ENCODE measurements around the gene PCDHB14.
"Not testable (repeated sequence)": the region's sequence is repeated elsewhere in the genome, so short reads cannot be mapped to it uniquely, and the experiment has no call there.

Gene PCDHB14

DNA sequence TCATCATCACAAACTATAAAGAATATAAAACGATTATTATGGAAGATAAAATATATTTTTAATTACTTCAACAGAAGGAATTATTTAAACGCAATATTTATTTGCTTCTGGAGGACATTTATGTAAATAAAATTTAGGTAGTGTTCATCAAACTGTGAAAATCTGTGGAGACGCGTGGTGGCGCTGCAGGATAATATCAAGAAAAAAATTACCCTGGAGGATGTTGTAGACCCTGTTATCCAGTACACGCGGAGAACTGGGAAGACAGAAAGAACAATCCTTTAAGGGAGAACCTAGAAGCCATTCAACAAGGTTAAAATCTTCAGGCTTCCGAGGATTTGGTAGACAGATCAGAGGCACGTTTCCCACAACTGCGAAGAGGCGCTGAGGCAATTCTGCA lies 14.7 kb upstream of the PCDHB14 start, which contains the start of gene PCDHB12:
Gene PCDHB12, plus strand, starts transcription at position 242 of the 400 bp plus-strand sequence. CDS start 189 bp downstream, outside the sequence.
- TF ChIP-seq, protein P1, sequence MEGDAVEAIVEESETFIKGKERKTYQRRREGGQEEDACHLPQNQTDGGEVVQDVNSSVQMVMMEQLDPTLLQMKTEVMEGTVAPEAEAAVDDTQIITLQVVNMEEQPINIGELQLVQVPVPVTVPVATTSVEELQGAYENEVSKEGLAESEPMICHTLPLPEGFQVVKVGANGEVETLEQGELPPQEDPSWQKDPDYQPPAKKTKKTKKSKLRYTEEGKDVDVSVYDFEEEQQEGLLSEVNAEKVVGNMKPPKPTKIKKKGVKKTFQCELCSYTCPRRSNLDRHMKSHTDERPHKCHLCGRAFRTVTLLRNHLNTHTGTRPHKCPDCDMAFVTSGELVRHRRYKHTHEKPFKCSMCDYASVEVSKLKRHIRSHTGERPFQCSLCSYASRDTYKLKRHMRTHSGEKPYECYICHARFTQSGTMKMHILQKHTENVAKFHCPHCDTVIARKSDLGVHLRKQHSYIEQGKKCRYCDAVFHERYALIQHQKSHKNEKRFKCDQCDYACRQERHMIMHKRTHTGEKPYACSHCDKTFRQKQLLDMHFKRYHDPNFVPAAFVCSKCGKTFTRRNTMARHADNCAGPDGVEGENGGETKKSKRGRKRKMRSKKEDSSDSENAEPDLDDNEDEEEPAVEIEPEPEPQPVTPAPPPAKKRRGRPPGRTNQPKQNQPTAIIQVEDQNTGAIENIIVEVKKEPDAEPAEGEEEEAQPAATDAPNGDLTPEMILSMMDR (IDR thresholded peaks at IDR 0.05; ENCODE audit: low read depth, low read length) = peak; percentile 38
- TF ChIP-seq POLR2A (IDR thresholded peaks at IDR 0.05; ENCODE audit: extremely low read depth, insufficient read length) = no peak
- H3K4me3 ChIP-seq (ENCODE audit: low read depth, low read length) = no peak within 1 kb of the TSS
- peak; percentile 36 for DNase-seq (ENCODE audit: low read depth)

GRCh38 chr5:141210281-141210680 lies 12.9 kb upstream of the PCDHB14 start:
- DNase-seq (ENCODE audit: low read depth); H3K4me3 ChIP-seq (ENCODE audit: low read depth, low read length): not testable (repeated sequence)

DNA sequence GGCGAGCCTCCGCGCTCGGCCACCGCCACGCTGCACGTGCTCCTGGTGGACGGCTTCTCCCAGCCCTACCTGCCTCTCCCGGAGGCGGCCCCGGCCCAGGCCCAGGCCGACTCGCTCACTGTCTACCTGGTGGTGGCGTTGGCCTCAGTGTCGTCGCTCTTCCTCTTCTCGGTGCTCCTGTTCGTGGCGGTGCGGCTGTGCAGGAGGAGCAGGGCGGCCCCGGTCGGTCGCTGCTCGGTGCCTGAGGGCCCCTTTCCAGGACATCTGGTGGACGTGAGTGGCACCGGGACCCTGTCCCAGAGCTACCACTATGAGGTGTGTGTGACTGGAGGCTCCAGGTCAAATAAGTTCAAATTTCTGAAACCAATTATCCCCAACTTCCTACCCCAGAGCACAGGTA lies 12.3 kb upstream of the PCDHB14 start:
- not testable (repeated sequence) for H3K4me3 ChIP-seq (ENCODE audit: low read depth, low read length); DNase-seq (ENCODE audit: low read depth)

- TF ChIP-seq, protein P1 (IDR thresholded peaks at IDR 0.05; ENCODE audit: low read depth, low read length) = peak; percentile 35
- not testable (repeated sequence) for H3K4me3 ChIP-seq (ENCODE audit: low read depth, low read length)
- DNase-seq (ENCODE audit: low read depth) = peak; percentile 66
Observed at GRCh38 chr5:141213656-141214339, 9.3 kb upstream of the PCDHB14 start, which contains the start of gene PCDHB13. Gene PCDHB13, plus strand, starts transcription at chr5:141213919. Its CDS starts 205 bp downstream, at chr5:141214124.

- DNase-seq (ENCODE audit: low read depth); H3K4me3 ChIP-seq (ENCODE audit: low read depth, low read length): not testable (repeated sequence)
Observed at GRCh38 chr5:141214583-141214982, 8.6 kb upstream of the PCDHB14 start.

GRCh38 chr5:141215504-141215903 lies 7.6 kb upstream of the PCDHB14 start:
- not testable (repeated sequence) for DNase-seq (ENCODE audit: low read depth); H3K4me3 ChIP-seq (ENCODE audit: low read depth, low read length)

DNA sequence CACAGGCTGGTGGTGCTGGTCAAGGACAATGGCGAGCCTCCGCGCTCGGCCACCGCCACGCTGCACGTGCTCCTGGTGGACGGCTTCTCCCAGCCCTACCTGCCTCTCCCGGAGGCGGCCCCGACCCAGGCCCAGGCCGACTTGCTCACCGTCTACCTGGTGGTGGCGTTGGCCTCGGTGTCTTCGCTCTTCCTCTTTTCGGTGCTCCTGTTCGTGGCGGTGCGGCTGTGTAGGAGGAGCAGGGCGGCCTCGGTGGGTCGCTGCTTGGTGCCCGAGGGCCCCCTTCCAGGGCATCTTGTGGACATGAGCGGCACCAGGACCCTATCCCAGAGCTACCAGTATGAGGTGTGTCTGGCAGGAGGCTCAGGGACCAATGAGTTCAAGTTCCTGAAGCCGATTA lies 7.1 kb upstream of the PCDHB14 start:
- not testable (repeated sequence) for DNase-seq (ENCODE audit: low read depth); H3K4me3 ChIP-seq (ENCODE audit: low read depth, low read length)

DNA sequence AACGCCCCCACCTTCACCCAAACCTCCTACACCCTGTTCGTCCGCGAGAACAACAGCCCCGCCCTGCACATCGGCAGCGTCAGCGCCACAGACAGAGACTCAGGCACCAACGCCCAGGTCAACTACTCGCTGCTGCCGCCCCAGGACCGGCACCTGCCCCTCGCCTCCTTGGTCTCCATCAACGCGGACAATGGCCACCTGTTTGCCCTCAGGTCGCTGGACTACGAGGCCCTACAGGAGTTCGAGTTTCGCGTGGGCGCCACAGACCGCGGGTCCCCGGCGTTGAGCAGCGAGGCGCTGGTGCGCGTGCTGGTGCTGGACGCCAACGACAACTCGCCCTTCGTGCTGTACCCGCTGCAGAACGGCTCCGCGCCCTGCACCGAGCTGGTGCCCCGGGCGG lies 1.7 kb downstream of the PCDHB14 start:
- not testable (repeated sequence) for H3K4me3 ChIP-seq (ENCODE audit: low read depth, low read length); DNase-seq (ENCODE audit: low read depth)

- DNase-seq (ENCODE audit: low read depth); H3K4me3 ChIP-seq (ENCODE audit: low read depth, low read length): not testable (repeated sequence)
Observed at GRCh38 chr5:141225421-141225820, 2.3 kb downstream of the PCDHB14 start.

GRCh38 chr5:141234109-141234667 lies 11.0 kb downstream of the PCDHB14 start:
- no peak for DNase-seq (ENCODE audit: low read depth)
- no peak overlapping the region for H3K4me3 ChIP-seq (ENCODE audit: low read depth, low read length)
- TF ChIP-seq POLR2A (IDR thresholded peaks at IDR 0.05; ENCODE audit: extremely low read depth, insufficient read length) (no peak), MAX (IDR thresholded peaks at IDR 0.05; ENCODE audit: low read depth, low read length) (no peak)
- TF ChIP-seq, protein P1 (IDR thresholded peaks at IDR 0.05; ENCODE audit: low read depth, low read length) = peak; percentile 29

DNA sequence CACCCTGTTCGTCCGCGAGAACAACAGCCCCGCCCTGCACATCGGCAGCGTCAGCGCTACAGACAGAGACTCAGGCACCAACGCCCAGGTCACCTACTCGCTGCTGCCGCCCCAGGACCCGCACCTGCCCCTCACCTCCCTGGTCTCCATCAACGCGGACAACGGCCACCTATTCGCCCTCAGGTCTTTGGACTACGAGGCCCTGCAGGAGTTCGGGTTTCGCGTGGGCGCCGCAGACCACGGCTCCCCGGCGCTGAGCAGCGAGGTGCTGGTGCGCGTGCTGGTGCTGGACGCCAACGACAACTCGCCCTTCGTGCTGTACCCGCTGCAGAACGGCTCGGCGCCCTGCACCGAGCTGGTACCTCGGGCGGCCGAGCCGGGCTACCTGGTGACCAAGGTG lies 12.8 kb downstream of the PCDHB14 start:
- DNase-seq (ENCODE audit: low read depth); H3K4me3 ChIP-seq (ENCODE audit: low read depth, low read length): not testable (repeated sequence)

All from NB4 (cell line).